NOMO-1 (cell line): ENCODE data around the gene CCDC92.
A peak's percentile ranks its signal among the peaks of the same experiment; 100 is the strongest.

Experiments used
- DNase-seq, 2 experiments: peaks; one replicate each; lab custom pipeline; 2025; ENCODE audit not compliant: unreplicated experiment in 2 of 2; lab: John Stamatoyannopoulos, UW

Gene CCDC92

GRCh38 chr12:124002654-124003053 is 30.0 kb upstream of the CCDC92 start:
- no peak for DNase-seq

- no peak for DNase-seq
Observed at GRCh38 chr12:124002021-124002644, 29.5 kb upstream of the CCDC92 start.

GRCh38 chr12:124001343-124001742 is 28.7 kb upstream of the CCDC92 start:
- no peak for DNase-seq

GRCh38 chr12:124000111-124000510 is 27.5 kb upstream of the CCDC92 start:
- no peak for DNase-seq

- no peak for DNase-seq
Observed at GRCh38 chr12:123998991-123999359, 26.3 kb upstream of the CCDC92 start.

GRCh38 chr12:123998344-123998990 is 25.8 kb upstream of the CCDC92 start:
- no peak for DNase-seq

GRCh38 chr12:123997908-123998307 is 25.3 kb upstream of the CCDC92 start:
- no peak for DNase-seq

GRCh38 chr12:123997033-123997822 is 24.6 kb upstream of the CCDC92 start:
- DNase-seq: no peak

GRCh38 chr12:123996581-123996980 is 23.9 kb upstream of the CCDC92 start:
- DNase-seq: no peak

GRCh38 chr12:123995023-123995748 is 22.6 kb upstream of the CCDC92 start:
- DNase-seq: no peak

- DNase-seq: no peak
Observed at GRCh38 chr12:123992118-123992825, 19.6 kb upstream of the CCDC92 start.

- no peak for DNase-seq
Observed at GRCh38 chr12:123991372-123991951, 18.8 kb upstream of the CCDC92 start.

GRCh38 chr12:123990511-123990910 is 17.9 kb upstream of the CCDC92 start:
- DNase-seq: no peak

GRCh38 chr12:123989753-123990152 is 17.1 kb upstream of the CCDC92 start:
- no peak for DNase-seq

GRCh38 chr12:123989168-123989567 is 16.5 kb upstream of the CCDC92 start:
- DNase-seq: no peak

- no peak for DNase-seq
Observed at GRCh38 chr12:123987022-123987421, 14.4 kb upstream of the CCDC92 start.

GRCh38 chr12:123986374-123986965 is 13.8 kb upstream of the CCDC92 start:
- DNase-seq: no peak

GRCh38 chr12:123984903-123985302 is 12.3 kb upstream of the CCDC92 start:
- no peak for DNase-seq

GRCh38 chr12:123983822-123984485 is 11.3 kb upstream of the CCDC92 start:
- DNase-seq: peak; percentile 5 to 28
